SU-DHL-6 (cell line): ENCODE data around the gene APOBEC3B.

Source experiments
- EZH2phosphoT487 ChIP-seq: fragments of 200-600 bp; sonication (generic), shearing (Covaris generic); conservative IDR thresholded peaks from 2 replicates; pipeline ENCODE4 v1.6.1; 2018; ENCODE audit warnings: mild to moderate bottlenecking, antibody characterized with exemption, low read length, moderate library complexity, mixed read lengths
- TF ChIP-seq, protein P1 (sequence below): fragments of 200-600 bp; sonication (generic); IDR thresholded peaks from one replicate; pipeline ENCODE4 v1.5.1; 2017; ENCODE audit warnings: antibody characterized with exemption, mild to moderate bottlenecking, low read length, moderate library complexity; ENCODE audit not compliant: insufficient read depth, poor library complexity, severe bottlenecking

DNA sequence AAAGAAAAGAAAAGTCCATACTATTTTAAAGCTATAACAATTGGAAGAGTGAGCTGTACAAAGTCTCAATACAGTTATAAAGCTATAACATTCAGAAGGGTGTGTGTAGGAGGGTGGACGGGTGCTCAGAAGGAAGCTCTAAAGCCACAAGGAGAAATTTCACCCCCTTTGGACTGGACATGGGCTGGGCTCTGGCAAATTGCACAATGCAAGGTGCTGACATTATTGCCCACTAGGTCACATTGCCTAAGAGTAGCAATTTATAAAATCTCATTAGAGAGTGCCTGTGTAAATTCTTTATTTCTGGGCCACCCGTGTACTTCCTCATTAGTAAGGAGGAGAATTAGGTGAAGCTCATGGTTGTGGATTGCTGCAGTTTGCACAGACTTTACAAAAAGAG, 30.4 kb upstream of the APOBEC3B start:
- TF ChIP-seq, protein P1, sequence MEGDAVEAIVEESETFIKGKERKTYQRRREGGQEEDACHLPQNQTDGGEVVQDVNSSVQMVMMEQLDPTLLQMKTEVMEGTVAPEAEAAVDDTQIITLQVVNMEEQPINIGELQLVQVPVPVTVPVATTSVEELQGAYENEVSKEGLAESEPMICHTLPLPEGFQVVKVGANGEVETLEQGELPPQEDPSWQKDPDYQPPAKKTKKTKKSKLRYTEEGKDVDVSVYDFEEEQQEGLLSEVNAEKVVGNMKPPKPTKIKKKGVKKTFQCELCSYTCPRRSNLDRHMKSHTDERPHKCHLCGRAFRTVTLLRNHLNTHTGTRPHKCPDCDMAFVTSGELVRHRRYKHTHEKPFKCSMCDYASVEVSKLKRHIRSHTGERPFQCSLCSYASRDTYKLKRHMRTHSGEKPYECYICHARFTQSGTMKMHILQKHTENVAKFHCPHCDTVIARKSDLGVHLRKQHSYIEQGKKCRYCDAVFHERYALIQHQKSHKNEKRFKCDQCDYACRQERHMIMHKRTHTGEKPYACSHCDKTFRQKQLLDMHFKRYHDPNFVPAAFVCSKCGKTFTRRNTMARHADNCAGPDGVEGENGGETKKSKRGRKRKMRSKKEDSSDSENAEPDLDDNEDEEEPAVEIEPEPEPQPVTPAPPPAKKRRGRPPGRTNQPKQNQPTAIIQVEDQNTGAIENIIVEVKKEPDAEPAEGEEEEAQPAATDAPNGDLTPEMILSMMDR: no peak
- no peak for TF ChIP-seq EZH2phosphoT487
